Fibroblast of the aortic adventitia (primary cell): ENCODE measurements around the gene PDGFA. TPM values are rescaled to one million over a fixed set of nuclear protein-coding genes. Genes with fewer than 3 reads are reported as not detected.

Experiments
- DNase-seq: peaks from one replicate; pipeline ENCODE4 v3.0.0-alpha.2; 2010; ENCODE audit warnings: low read depth
- H3K4me3 ChIP-seq: 2 replicates; pipeline ENCODE4 v1.5.1; 2011; ENCODE audit warnings: low read depth, mild to moderate bottlenecking, control low read depth, low read length, moderate library complexity
- CTCF ChIP-seq: IDR thresholded peaks from 2 replicates; pipeline ENCODE4 v1.5.1; 2011; ENCODE audit warnings: mild to moderate bottlenecking, low read length, control low read depth, inconsistent platforms; ENCODE audit not compliant: insufficient read depth
- total RNA-seq: library from RNA; depleted of rRNA; stranded (reverse); fragments of >200 nt; gene quantifications from 2 replicates; pipeline ENCODE4 v1.2.3, GENCODE V29; 2012; ENCODE audit warnings: low replicate concordance

The PDGFA gene
- total RNA-seq, 1 donor, result 4.1 TPM

- TF ChIP-seq CTCF, result no peak
- H3K4me3 ChIP-seq, result no peak overlapping the region
- DNase-seq, result no peak
These were observed 69.6 kb downstream of the PDGFA start for GRCh38 chr7:450036-450435.

- no peak for TF ChIP-seq CTCF
These were observed 70.2 kb downstream of the PDGFA start for GRCh38 chr7:449324-450019.

GRCh38 chr7:447523-447922 is 72.1 kb downstream of the PDGFA start:
- TF ChIP-seq CTCF, result no peak
- DNase-seq, result no peak
- H3K4me3 ChIP-seq, result no peak overlapping the region

More at GRCh38 chr7:449324-450019, 70.2 kb downstream of the PDGFA start:
- no peak for DNase-seq
- H3K4me3 ChIP-seq, result no peak overlapping the region

Other genes with a start within 250 kb of the PDGFA start
- gene FOXL3, start 229.7 kb downstream of the PDGFA start, total RNA-seq, result not detected in 2 replicates
- gene DNAAF5, start 206.9 kb upstream of the PDGFA start, total RNA-seq, result 10.5 and 22.0 TPM in 2 replicates
- 7.0 and 10.1 TPM in 2 replicates for gene PRKAR1B, start 207.4 kb upstream of the PDGFA start, total RNA-seq